Peyer's patch (tissue), 4 donors: Measurements from ENCODE around the gene ENDOD1. TPM values are rescaled to one million over a fixed set of nuclear protein-coding genes. Genes with fewer than 3 reads are reported as not detected.

ENCODE experiments used
- DNase-seq, 3 donors: peaks; one replicate each; pipeline ENCODE4 v3.0.0-alpha.2; 2017 to 2019
- H3K27ac ChIP-seq, 4 donors: fragments of 200-600 bp; sonication (generic); one replicate each; pipeline ENCODE4 v1.5.1; 2016 to 2019
- H3K27me3 ChIP-seq, 2 donors: fragments of 200-600 bp; sonication (generic); one replicate each; pipeline ENCODE4 v1.5.1; 2019
- H3K36me3 ChIP-seq, 3 donors: fragments of 200-600 bp; sonication (generic); one replicate each; pipeline ENCODE4 v1.5.1; 2016 to 2019
- H3K4me1 ChIP-seq, 4 donors: fragments of 200-600 bp; sonication (generic); one replicate each; pipeline ENCODE4 v1.5.1; 2016 to 2019
- H3K4me3 ChIP-seq, 4 donors: fragments of 200-600 bp; sonication (generic); 1 replicate in 3 of 4; 2 replicates in 1 of 4; pipeline ENCODE4 v1.5.1; 2016 to 2019; ENCODE audit warnings: mild to moderate bottlenecking in 1 of 4
- H3K9me3 ChIP-seq, 4 donors: fragments of 200-600 bp; sonication (generic); one replicate each; pipeline ENCODE4 v1.5.1; 2016 to 2019; ENCODE audit warnings: mild to moderate bottlenecking in 1 of 4
- POLR2A ChIP-seq, 2 donors: fragments of 450-650 bp; IDR thresholded peaks; one replicate each; pipeline ENCODE4 v1.5.1; 2017; ENCODE audit warnings: antibody characterized with exemption in 2 of 2, mild to moderate bottlenecking in 2 of 2, moderate library complexity in 2 of 2
- total RNA-seq, 4 donors: library from RNA; depleted of rRNA; stranded (reverse); fragments of >200 nt; gene quantifications; one replicate each; pipeline ENCODE4 v1.1.0, GENCODE V29; 2016
- TF ChIP-seq, protein P1 (sequence below), 6 experiments: fragments of 450-650 bp in 4 of 6; fragments of 200-600 bp in 2 of 6; sonication (generic) in 1 of 6; IDR thresholded peaks; one replicate each; pipeline ENCODE4 v1.5.1; 2017 to 2019; ENCODE audit warnings: antibody characterized with exemption in 6 of 6, mild to moderate bottlenecking in 3 of 6, moderate library complexity in 1 of 6

The ENDOD1 gene
- total RNA-seq, 4 donors from 2014 or later: 11.6 to 41.0 (median 39.2) TPM

DNA sequence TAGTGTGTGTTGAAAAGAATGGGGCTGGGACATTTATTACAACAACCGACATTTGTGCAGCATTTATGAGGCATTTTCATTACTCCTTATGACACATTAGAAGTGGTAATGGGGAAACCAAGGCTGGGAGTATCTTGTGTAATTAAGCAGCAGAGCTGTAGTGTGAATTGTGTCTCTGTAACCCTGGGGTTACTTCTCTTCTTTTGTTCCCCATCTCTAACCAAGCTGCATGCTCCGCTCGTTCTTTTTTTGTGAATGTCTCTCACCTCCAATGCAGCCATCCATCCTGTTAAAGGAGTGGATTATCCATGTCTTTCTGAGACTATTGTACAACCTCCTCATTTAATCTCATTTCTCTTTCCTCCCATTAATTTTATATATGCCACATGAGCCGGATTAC lies 65.7 kb downstream of the ENDOD1 start:
- H3K4me1 ChIP-seq: peaks cover 0 to 18% (median 5%) of the 10 kb centered on the region in 4 donors
- no peaks in the 10 kb centered on the region for H3K9me3 ChIP-seq
- H3K4me3 ChIP-seq: no peak overlapping the region
- no peaks in the 10 kb centered on the region for H3K27me3 ChIP-seq
- no peak overlapping the region for H3K27ac ChIP-seq
- no peak for TF ChIP-seq POLR2A (IDR thresholded peaks at IDR 0.05)
- TF ChIP-seq, protein P1, sequence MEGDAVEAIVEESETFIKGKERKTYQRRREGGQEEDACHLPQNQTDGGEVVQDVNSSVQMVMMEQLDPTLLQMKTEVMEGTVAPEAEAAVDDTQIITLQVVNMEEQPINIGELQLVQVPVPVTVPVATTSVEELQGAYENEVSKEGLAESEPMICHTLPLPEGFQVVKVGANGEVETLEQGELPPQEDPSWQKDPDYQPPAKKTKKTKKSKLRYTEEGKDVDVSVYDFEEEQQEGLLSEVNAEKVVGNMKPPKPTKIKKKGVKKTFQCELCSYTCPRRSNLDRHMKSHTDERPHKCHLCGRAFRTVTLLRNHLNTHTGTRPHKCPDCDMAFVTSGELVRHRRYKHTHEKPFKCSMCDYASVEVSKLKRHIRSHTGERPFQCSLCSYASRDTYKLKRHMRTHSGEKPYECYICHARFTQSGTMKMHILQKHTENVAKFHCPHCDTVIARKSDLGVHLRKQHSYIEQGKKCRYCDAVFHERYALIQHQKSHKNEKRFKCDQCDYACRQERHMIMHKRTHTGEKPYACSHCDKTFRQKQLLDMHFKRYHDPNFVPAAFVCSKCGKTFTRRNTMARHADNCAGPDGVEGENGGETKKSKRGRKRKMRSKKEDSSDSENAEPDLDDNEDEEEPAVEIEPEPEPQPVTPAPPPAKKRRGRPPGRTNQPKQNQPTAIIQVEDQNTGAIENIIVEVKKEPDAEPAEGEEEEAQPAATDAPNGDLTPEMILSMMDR (IDR thresholded peaks at IDR 0.05): no peak
- H3K36me3 ChIP-seq: no peaks in the 10 kb centered on the region
- DNase-seq: no peak

DNA sequence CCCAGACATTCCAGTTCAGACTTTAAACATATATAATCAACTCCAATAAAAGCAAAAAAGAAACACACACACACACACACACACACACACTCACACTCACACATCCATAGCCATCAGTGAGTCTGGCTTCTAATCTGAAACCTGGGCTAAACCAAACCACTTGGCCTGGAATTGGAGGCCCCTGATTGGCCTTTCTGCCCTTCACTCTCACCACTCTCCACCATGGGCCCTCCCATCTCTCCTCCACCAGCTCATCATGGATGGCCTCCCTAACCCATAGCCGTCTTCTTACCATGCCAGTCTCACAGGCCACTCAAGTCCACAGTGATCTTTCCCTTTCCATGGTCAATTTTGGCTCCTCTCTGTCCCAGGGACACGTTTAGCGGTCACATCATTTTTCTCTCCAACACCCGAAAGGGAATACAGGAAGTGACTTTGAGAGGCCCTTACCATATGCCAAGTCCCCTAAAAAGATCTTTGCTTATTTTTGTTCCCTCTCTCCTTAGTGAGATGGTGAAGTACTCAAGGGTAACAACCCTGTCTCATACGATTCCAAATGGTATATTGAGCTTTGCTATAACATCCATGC lies 66.6 kb downstream of the ENDOD1 start:
- Histone ChIP-seq H3K27me3 (no peaks in the 10 kb centered on the region), H3K4me1 (peaks cover 0 to 18% (median 5%) of the 10 kb centered on the region in 4 donors), H3K27ac (no peak overlapping the region), H3K4me3 (no peak overlapping the region), H3K9me3 (no peaks in the 10 kb centered on the region), H3K36me3 (no peaks in the 10 kb centered on the region)
- TF ChIP-seq, protein P1 (IDR thresholded peaks at IDR 0.05): no peak
- no peak for TF ChIP-seq POLR2A (IDR thresholded peaks at IDR 0.05)
- DNase-seq: no peak

DNA sequence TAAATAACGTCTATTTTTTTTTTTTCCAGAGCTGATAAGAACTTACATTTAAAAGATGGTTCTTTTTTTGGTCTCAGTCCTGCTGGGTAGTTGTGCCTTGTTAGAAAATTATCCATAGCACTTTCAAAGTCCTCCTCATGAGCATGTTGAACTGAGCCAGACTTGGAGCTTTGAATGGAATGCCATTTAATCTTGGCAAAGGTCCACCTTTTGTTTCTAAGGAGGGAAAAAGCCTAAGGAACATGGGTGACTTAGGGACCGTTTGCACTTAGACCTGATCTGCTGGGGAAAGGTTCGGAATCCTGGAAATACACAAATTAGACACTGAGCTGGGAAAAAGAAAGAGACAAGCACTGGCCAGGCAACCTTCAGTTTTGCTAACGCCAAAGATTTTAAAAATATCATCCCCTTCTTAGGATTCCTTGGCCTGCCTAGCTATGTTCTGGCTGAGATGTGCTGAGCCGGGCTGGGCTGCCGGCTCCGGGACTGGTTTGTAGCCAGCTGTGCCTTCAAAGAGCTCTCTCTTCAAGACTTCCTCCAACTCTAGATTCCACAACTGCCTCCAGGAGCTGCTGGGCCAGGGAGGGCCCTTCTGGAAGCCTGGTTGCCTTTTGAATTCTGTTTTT lies 67.4 kb downstream of the ENDOD1 start:
- H3K4me1 ChIP-seq: peaks cover 0 to 13% (median 3%) of the 10 kb centered on the region in 4 donors
- H3K4me3 ChIP-seq: no peak overlapping the region
- no peaks in the 10 kb centered on the region for H3K9me3 ChIP-seq
- no peaks in the 10 kb centered on the region for H3K27me3 ChIP-seq
- peak overlapping the region in 2 of 4 donors; percentile 20 to 29 for H3K27ac ChIP-seq
- DNase-seq: no peak
- no peaks in the 10 kb centered on the region for H3K36me3 ChIP-seq
- TF ChIP-seq, protein P1 (IDR thresholded peaks at IDR 0.05): no peak
- TF ChIP-seq POLR2A (IDR thresholded peaks at IDR 0.05): no peak

DNA sequence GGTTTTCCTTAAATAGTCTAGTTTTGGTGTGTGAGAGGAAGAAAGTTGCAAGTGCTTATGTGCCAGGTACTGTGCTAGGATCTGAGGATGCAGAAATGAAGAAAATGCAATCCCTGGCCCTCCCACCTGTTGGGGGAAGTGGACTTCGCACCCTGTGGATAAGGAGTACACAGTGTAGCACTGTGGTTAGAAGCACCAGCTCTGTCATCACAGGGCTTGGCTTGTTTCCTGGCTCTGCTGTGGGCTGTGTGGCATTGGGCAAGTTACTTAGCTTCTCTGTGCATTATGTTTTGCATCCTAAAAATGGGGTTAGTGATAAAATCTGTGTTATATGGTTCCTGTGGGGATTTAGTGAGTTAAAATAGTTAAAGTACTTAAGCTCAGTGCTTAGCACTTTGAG lies 68.2 kb downstream of the ENDOD1 start:
- H3K4me1 ChIP-seq: peaks cover 0 to 10% (median 3%) of the 10 kb centered on the region in 4 donors
- no peaks in the 10 kb centered on the region for H3K27me3 ChIP-seq
- no peak overlapping the region for H3K4me3 ChIP-seq
- no peak for TF ChIP-seq POLR2A (IDR thresholded peaks at IDR 0.05)
- TF ChIP-seq, protein P1 (IDR thresholded peaks at IDR 0.05): no peak
- H3K27ac ChIP-seq: no peak overlapping the region
- DNase-seq: no peak
- H3K9me3 ChIP-seq: no peaks in the 10 kb centered on the region
- H3K36me3 ChIP-seq: no peaks in the 10 kb centered on the region

DNA sequence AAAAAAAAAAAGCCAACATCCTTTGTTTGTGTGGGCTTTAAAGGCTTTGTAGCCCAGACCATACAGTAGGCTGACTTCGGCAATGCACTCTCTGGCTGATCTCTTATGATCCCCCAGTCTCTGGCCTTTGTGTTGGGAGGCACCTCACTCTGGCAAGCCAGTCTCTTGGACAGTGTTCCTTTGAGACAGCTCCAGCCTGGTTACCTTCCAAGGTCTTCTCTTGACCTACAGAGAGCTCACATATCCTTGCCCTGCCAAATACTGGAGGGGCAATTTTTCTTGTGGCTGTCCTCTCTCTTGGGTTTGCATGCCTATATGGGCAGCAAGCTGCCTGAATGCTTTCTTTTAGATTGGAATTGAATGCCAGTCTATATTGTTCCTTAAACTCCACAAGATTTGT lies 71.6 kb downstream of the ENDOD1 start:
- Histone ChIP-seq H3K4me1 (no peaks in the 10 kb centered on the region), H3K4me3 (no peak overlapping the region), H3K27me3 (no peaks in the 10 kb centered on the region)

More for the DNA sequence above, 71.6 kb downstream of the ENDOD1 start:
- Histone ChIP-seq H3K27ac (no peak overlapping the region), H3K36me3 (no peaks in the 10 kb centered on the region), H3K9me3 (no peaks in the 10 kb centered on the region)
- DNase-seq: no peak
- no peak for TF ChIP-seq POLR2A (IDR thresholded peaks at IDR 0.05)
- TF ChIP-seq, protein P1 (IDR thresholded peaks at IDR 0.05): no peak
